Activated T-cell treated with anti-CD3 and anti-CD28 coated beads, Interleukin-2, amount 50 U/mL, for 1 hour (primary cell): ENCODE measurements around the gene NDUFAB1.
A peak's percentile ranks its signal among the peaks of the same experiment; 100 is the strongest.
"Not testable (repeated sequence)": the region's sequence is repeated elsewhere in the genome, so short reads cannot be mapped to it uniquely, and the experiment has no call there.

Experiments used
- DNase-seq: peaks from one replicate; pipeline ENCODE4 v3.0.0-alpha.2; 2020

NDUFAB1 gene

GRCh38 chr16:23583271-23583670 lies 12.8 kb downstream of the NDUFAB1 start:
- not testable (repeated sequence) for DNase-seq

DNA sequence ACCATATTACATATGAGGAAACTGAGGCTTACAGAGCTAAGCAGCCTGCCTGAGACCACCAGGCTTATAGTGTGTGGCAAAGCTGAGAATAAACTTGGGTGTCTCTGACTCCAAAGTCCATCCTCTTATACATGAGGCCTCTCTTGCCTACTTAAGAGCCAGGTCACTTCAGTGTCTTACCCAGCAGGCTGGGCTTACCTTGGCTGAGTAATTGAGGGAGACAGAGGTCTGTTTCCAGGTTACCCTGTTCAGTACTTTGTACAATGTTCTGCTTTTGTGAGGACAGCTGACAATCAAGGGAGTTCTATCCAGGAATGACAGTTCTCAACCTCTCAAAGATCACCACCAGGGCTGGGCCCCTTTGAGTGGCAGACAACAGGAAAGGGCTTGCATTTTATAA lies 14.4 kb downstream of the NDUFAB1 start:
- DNase-seq = no peak

DNA sequence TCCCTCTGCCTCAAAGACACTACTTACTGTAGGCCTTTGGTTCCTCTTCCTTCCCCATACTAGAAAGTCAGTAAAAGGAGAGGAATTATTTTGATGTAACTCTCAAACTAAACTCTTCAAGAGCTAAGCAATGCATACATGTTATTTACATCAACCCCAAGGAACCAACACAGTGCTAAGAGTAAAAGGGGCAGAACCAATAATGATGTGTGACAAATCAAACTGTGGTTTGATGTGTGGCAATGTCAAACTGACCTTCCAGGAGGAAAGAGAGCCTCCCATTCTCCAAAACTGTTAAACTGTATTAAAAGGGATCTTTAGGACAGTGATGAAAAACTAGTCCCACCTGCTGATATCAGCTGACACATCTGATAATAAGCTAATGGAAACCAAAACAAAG lies 15.7 kb downstream of the NDUFAB1 start:
- no peak for DNase-seq

- no peak for DNase-seq
Observed at GRCh38 chr16:23579371-23579770, 16.7 kb downstream of the NDUFAB1 start.

DNA sequence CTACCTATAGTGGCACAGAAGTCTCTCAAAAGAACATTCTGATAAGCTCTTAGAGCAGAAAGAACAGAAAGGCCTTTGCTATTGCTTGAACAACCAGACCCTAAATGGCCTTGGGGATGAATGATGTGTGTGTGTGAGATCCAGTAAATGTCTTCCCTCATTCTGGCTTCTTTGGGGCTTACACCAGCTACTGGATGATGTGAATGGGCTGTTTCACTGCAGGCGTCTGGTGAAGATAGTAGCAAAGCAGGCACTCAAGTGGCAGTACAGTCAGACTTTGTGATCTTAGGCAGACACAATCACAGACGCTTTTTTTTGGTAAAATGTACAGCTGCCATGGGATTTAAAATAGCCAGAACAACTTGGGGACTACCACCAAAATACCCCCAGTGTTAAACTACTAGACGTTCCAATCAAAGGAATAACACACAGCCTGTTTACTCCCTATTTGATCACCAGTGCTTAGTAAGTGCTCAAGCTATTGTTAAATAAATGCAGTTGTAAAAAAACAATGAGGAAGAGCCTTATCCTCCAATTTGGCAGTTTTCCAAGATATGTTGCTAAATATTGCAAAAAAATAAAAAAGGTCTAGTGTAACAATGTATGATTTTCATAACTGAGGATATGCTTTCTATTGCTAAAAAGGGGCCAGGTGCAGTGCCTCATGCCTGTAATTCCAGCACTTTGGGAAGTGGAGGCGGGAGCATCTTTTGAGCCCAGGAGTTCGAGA lies 17.9 kb downstream of the NDUFAB1 start:
- no peak for DNase-seq

DNA sequence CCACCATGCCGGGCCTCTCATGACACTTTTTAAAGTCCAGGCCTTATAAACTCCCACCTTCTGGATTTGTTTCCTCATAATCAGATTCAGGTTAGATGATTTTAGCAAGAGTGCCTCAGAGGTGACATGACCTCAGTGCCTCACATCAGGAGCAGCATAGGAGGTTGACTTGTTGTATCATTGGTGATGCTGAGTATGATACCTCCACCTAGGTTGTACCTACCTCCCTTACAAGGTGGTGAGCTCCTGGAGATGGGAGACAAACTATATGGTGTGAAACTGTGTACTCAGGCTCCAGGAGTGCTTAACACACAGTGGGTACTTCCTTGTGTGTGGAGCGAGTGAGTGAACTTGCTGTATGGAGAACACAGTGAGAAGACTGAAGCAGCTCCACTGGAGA lies 18.6 kb downstream of the NDUFAB1 start:
- no peak for DNase-seq

DNA sequence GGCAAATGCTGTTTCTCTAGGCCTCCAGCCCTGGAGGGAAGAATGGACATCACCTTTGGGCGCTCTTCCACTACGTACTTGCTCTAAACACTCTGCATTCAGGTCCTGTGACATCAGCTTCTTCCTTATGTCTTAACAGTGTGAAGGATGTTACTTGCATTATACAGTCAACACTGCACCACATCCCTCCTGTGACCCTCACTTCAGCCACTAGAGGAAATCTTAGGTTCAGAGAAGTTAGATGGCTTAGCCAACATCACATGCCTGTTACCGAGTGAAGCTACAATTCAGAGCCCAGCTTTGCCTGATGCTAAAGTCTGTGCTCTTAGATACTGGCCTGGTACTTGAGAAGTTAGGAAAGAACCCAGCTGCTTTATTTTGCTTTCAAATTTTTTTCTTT lies 20.3 kb downstream of the NDUFAB1 start:
- DNase-seq = no peak

DNA sequence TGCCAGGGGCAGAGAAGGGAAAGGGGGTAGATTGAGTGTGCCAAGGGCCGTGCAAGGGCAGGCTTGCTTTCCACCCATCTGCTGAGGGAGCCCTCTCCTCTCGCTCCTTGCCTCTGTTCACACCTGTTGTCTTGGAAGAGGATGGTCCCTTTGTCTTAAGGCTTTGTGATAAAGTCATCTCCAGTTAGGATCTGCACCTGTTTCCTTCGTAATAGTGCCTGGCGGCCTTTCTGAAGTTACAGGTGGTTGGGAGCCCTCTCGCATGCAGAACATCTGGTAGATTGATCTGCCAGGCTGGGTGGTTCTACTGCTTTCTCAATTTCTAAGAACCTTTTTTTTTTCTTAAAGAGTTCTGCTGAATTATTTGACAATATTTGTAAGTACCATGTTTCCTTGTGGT lies 22.3 kb downstream of the NDUFAB1 start:
- no peak for DNase-seq

DNA sequence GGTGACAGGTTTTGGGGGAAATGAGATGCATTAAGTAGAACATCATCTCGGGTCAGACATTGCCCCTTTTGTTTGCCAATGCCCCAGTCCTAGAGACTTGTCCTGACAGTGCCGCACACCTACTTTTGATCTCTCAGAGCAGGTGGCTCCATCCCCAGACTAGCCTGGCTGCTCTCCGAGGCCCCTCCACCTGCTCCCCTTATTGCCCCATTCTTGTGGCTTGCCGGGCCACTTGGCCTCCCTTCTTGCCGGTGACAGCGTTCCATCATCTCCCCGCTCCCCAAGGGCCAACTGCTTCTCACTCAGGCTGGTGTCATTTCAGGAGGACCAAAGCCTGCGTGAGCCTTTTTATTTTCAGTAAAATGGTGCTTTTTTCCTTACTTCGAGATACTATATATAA lies 23.7 kb downstream of the NDUFAB1 start:
- DNase-seq = no peak

DNA sequence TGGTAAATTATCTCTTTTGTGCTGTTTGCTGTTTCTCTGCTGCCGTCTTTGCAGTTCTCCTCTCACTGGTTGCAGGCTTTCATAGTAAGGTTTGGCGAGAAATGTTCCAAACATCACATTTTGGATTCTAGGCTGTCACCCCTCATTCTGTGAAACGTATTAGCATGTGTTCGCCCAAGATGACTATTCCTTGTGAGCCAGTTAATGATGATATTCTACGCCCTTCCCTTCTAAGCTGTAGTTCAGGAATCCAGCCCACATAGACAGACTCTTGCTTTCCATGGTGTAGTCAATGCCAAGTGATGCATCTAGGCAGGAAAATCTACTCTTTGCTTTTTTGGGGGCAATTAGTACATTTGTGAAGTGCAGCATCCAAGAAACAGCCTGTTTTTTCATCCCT lies 24.2 kb downstream of the NDUFAB1 start:
- DNase-seq = no peak

DNA sequence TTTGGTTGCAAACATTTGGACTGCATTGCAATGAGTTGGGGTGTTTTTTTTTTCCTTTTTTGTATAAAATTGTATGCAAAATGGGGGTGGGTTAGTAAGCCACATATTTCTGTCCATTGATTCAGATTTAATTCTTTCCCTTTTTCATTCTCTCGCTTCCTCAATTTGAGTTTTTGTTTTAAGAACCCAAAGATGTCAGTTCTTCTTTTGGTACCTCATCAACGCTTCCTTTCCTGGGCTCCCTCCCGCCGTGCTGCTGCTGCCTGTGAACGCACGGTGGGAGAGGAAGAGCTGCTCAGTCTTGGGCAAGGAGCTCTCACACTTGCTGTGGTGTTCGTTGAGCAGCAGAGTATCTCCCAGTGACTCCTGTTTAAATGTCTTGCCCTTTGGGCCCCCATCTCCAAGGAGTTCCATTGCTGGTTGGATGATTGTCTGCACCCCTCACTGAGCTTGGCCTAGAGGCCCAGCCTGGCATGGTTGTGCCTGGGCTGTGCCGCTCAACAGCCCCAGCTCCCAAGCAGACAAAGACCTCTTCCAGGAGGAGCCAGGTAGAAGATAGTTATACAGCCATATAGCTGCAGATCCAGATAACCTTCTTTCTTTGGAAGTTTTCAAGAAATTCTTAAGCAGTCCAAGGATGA lies 25.0 kb downstream of the NDUFAB1 start:
- no peak for DNase-seq

- no peak for DNase-seq
Observed at GRCh38 chr16:23567602-23568001, 28.5 kb downstream of the NDUFAB1 start.

- no peak for DNase-seq
Observed at GRCh38 chr16:23566724-23567123, 29.4 kb downstream of the NDUFAB1 start.

DNA sequence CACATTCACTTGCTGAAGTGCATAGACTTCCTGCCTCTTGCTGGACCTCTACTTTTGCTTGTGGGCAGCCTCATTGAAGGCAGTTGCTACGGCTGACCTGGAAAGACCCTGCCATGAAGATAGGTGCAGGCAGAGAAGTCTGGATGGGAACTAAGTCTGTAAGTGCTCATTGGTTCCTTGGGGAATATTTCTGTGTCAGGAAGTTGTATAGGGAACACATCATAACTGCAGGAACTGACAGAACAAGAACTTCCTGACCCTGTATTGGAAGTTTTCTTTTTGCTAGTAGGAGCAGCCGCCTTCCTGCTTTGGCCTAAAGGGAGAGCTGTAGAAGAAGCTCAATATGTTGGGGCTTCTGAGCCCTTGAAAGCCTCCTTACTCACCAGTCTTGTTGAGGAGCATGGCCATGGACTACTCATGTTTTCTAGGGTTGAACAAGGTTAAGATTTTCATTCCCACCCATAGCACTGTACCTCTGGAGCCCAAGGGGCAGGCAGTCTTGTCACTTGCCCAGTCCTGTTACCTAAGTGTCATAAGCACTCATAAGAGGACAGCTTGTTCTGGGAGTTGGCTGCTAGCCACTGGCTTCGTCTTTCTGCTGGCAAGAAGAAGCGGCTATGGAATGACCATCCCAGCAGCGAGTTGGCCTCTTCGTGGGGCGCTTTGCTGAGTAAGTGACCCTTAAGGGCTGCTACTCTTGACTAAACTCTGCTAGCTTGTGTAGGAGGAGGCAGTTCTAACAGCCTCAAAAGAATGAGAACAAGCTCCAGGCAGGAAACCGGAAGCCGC lies 31.3 kb downstream of the NDUFAB1 start:
- no peak for DNase-seq

GRCh38 chr16:23563186-23563585 lies 32.9 kb downstream of the NDUFAB1 start:
- no peak for DNase-seq

- no peak for DNase-seq
Observed at GRCh38 chr16:23562505-23562904, 33.6 kb downstream of the NDUFAB1 start.

- DNase-seq = no peak
Observed at GRCh38 chr16:23561586-23561985, 34.5 kb downstream of the NDUFAB1 start.

DNA sequence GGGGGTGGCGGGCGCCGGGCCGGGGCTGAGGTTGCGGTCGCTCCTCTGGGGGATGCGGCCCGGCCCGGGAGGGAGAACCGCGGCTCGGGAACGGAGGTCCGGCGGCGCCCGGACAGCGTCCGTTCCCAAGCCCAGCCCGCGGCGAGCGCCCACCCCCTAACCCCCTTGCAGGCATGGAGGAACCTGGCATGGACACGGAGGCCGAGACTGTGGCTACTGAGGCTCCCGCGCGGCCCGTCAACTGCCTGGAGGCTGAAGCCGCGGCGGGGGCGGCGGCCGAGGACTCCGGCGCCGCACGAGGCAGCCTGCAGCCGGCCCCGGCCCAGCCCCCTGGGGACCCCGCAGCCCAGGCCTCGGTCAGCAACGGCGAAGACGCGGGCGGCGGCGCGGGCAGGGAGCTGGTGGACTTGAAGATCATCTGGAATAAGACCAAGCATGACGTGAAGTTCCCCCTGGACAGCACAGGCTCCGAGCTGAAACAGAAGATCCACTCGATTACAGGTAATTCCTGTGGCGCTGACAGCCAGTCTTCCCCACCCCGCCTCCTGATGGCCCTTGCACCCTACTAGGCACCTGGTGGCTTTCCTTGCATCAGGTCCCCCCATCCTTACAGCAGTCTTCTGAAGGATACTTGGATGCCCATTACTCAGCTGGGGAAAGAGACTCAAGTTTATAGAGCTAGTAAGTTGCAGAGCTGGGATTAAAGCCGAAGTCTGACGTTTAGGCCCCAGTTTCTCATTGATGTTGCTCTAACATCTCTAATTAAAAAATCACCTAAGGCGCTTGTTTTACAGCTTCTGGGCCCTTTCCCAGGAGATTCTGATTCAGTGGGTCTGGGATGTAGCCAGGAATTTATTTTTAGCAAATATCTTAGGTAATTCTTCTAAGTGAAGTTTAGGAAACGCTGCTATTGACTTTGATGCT lies 38.1 kb downstream of the NDUFAB1 start:
- no peak for DNase-seq

GRCh38 chr16:23556881-23557778 lies 39.0 kb downstream of the NDUFAB1 start, which contains the start of the genes EARS2 and UBFD1:
EARS2 (minus strand) TSS chr16:23557350; CDS start chr16:23557343, 7 bp downstream.
UBFD1 (plus strand) TSS chr16:23557727; CDS start chr16:23557743, 16 bp downstream.
- peak; percentile 96 for DNase-seq

DNA sequence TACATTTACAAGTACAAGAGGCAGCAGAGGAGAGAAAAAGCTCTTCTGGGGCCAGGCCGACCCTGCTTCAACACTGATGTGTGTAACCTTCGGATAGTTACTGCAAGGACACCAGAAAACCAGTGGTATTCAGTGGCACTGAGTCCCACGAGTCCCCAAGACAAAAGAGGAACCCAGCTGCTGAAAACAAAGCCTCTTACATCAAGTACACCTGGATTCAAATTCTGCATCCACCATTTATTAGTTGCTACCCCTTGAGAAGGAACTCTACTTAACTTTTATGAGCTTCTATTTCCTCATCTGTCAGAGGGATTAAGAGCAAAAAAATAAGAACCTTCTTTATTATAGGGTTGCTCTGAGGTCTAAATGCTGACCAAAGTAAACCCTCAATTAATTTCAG lies 41.6 kb downstream of the NDUFAB1 start:
- no peak for DNase-seq

DNA sequence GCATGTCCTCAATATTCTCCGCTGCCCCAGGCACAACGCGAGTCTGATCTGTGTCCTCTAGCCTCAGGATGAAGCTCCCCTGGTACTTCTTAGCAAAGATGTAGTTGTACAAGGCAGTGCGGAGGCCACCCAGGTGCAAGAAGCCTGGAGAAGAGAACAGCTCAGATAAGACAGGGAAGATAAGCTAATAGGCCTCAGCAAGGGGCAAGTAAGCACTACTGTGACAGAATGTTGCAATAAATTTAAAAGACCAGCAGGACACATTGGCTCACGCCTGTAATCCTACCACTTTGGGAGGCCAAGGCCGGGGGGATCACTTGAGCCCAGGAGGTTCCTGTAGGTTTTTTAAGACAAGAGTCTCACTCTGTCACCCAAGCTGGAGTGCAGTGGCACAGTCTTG lies 44.0 kb downstream of the NDUFAB1 start:
- no peak for DNase-seq

- DNase-seq = no peak
Observed at GRCh38 chr16:23549938-23550337, 46.2 kb downstream of the NDUFAB1 start.
